ENCODE data around the gene MAFG. TPM values are rescaled to one million over a fixed set of nuclear protein-coding genes. Genes with fewer than 3 reads are reported as not detected.
A peak's percentile ranks its signal among the peaks of the same experiment; 100 is the strongest.

The MAFG gene
- total and polyA plus RNA-seq, 2 of the 13 experiments (the other 11 are each of a cell fraction or from before 2014, with no cell fraction given), result 14.5 to 20.0 TPM

DNA sequence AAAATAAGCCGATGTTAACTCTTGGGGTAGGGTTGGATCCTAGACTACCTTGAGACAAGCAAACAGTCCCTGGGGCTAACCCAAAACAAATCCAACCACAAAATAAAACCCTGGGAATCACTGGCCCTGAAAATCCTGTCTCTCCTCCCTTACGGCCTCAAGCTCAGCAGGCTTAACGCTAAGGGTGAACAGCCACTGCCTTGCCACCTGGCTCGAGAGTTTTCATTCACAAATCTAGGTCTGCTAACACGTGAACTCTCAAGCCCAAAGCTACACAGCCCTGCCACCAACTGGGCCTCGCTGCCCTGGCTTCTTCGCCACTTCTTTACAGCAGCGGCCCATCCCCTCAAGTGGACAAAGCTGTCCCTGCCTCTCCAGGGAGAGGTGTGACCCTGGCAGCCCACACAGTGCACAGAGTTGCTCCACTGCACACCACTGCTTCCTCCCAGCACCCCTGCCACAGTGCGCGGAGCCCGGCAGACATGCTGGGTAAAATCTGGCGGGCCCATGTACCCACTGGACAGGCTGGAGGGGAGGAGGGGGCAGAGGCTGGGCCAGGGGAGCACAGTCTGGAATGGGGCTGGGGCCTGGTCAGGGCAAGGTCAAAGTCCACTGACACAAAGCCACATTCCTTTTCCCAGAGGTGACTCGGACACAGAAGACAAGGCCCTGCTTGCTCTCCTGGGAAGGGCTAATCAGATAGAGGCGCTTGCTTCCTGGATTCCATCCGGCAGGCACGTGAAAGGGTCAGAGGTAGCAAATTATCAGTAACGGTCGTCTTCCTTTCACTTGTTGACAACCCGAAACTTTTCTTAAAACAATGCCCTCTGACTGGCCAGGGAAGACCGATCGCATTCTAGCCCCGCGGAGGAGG lies 17.3 kb downstream of the MAFG start (continued):
- TF ChIP-seq SAFB2 (CRISPR knock-in tag; IDR thresholded peaks at IDR 0.05; ENCODE audit: borderline replicate concordance, low read depth) (peak; percentile 59; the same call in 1 of the 2 replicates), ZNF382 (CRISPR knock-in tag; IDR thresholded peaks at IDR 0.05; ENCODE audit: borderline replicate concordance) (no peak), HIC2 (CRISPR knock-in tag; IDR thresholded peaks at IDR 0.05; ENCODE audit: low read depth) (peak; percentile 94), ZNF891 (CRISPR knock-in tag; IDR thresholded peaks at IDR 0.05) (peak; percentile 95; the same call in 1 of the 2 replicates), ZNF816 (CRISPR knock-in tag; IDR thresholded peaks at IDR 0.05; ENCODE audit: borderline replicate concordance) (no peak; the same call in 1 of the 2 replicates), HNF1A (IDR thresholded peaks at IDR 0.05; ENCODE audit: low read depth) (peak; percentile 33; the same call in 1 of the 2 replicates), HNF1A (CRISPR knock-in tag; IDR thresholded peaks at IDR 0.05; ENCODE audit: borderline replicate concordance) (peak; percentile 84), SKIL (CRISPR knock-in tag; IDR thresholded peaks at IDR 0.05; ENCODE audit: borderline replicate concordance) (peak; percentile 89), ZNF460 (CRISPR knock-in tag; IDR thresholded peaks at IDR 0.05; ENCODE audit: borderline replicate concordance) (no peak), ZNF878 (CRISPR knock-in tag; IDR thresholded peaks at IDR 0.05) (no peak), MZF1 (CRISPR knock-in tag; IDR thresholded peaks at IDR 0.05; ENCODE audit: borderline replicate concordance) (no peak), YEATS4 (CRISPR knock-in tag; IDR thresholded peaks at IDR 0.05; ENCODE audit: borderline replicate concordance) (peak; percentile 96), ZNF326 (CRISPR knock-in tag; IDR thresholded peaks at IDR 0.05; ENCODE audit: borderline replicate concordance) (peak; percentile 30; the same call in 1 of the 2 replicates), HOXA7 (CRISPR knock-in tag; IDR thresholded peaks at IDR 0.05) (no peak)
- TF ChIP-seq, protein P1, sequence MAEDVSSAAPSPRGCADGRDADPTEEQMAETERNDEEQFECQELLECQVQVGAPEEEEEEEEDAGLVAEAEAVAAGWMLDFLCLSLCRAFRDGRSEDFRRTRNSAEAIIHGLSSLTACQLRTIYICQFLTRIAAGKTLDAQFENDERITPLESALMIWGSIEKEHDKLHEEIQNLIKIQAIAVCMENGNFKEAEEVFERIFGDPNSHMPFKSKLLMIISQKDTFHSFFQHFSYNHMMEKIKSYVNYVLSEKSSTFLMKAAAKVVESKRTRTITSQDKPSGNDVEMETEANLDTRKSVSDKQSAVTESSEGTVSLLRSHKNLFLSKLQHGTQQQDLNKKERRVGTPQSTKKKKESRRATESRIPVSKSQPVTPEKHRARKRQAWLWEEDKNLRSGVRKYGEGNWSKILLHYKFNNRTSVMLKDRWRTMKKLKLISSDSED (CRISPR knock-in tag; IDR thresholded peaks at IDR 0.05), result no peak

All from HepG2 (cell line).